PFSK-1 (cell line): ENCODE results near the gene F10.

ENCODE experiments used
- FOXP2 ChIP-seq: optimal IDR thresholded peaks from 2 replicates; pipeline ENCODE3; 2011; ENCODE audit warnings: borderline replicate concordance, control low read depth, inconsistent platforms; ENCODE audit not compliant: insufficient read depth; ENCODE audit errors: extremely low read length, extremely low read depth
- POLR2AphosphoS5 ChIP-seq: IDR thresholded peaks from 2 replicates; pipeline ENCODE4 v1.6.1; 2012; ENCODE audit warnings: low read depth, mild to moderate bottlenecking, control low read depth, low read length, moderate library complexity
- REST ChIP-seq, 2 experiments: IDR thresholded peaks; 2 replicates each; pipeline versions ENCODE4 v1.6.1 to v1.8.0; 2011 to 2012; ENCODE audit warnings: low read depth in 2 of 2, low read length in 2 of 2, control low read depth in 1 of 2, inconsistent platforms in 1 of 2, mild to moderate bottlenecking in 1 of 2, moderate library complexity in 1 of 2; ENCODE audit not compliant: insufficient read depth in 1 of 2
- SIN3A ChIP-seq: IDR thresholded peaks from 2 replicates; pipeline ENCODE4 v1.6.1; 2012; ENCODE audit warnings: mild to moderate bottlenecking, low read length, moderate library complexity, borderline replicate concordance; ENCODE audit not compliant: insufficient read depth
- TAF1 ChIP-seq: IDR thresholded peaks from 2 replicates; pipeline ENCODE4 v1.6.1; 2012; ENCODE audit warnings: low read length, control low read depth, borderline replicate concordance; ENCODE audit not compliant: insufficient read depth

- TF ChIP-seq REST (IDR thresholded peaks at IDR 0.05; ENCODE audit: insufficient read depth in 1 of 2, low read depth in 2 of 2, low read length in 2 of 2) (no peak), POLR2AphosphoS5 (no peak), FOXP2 (no peak), SIN3A (no peak), TAF1 (no peak)
Measured at GRCh38 chr13:113091891-113092775, 30.5 kb upstream of the F10 start.
